ENCODE measurements around the gene TSPAN3. TPM values are rescaled to one million over a fixed set of nuclear protein-coding genes. Genes with fewer than 3 reads are reported as not detected.
A peak's percentile ranks its signal among the peaks of the same experiment; 100 is the strongest.

Gene TSPAN3
- total RNA-seq, 1 experiment from 2014 or later = 355 TPM

- no peak for DNase-seq (ENCODE audit: low read depth)
Measured at GRCh38 chr15:77033729-77034671, 36.9 kb downstream of the TSPAN3 start.

DNA sequence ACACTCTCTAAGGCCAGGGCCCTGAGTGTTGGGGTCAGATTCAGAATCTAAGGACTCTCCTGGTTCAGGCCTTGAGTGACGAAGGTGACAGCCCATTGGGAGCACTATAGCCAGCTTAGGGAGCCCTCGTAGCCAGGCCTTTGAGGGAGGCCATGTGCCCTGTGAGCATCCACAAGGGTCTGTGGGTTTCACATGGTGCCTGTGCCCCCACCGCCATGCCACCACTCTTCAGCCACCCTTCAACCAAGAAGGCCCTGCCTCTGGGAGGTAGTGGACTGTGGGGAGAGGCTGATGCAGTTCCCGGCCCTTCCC is 37.5 kb downstream of the TSPAN3 start:
- no peak for DNase-seq (ENCODE audit: low read depth)

DNA sequence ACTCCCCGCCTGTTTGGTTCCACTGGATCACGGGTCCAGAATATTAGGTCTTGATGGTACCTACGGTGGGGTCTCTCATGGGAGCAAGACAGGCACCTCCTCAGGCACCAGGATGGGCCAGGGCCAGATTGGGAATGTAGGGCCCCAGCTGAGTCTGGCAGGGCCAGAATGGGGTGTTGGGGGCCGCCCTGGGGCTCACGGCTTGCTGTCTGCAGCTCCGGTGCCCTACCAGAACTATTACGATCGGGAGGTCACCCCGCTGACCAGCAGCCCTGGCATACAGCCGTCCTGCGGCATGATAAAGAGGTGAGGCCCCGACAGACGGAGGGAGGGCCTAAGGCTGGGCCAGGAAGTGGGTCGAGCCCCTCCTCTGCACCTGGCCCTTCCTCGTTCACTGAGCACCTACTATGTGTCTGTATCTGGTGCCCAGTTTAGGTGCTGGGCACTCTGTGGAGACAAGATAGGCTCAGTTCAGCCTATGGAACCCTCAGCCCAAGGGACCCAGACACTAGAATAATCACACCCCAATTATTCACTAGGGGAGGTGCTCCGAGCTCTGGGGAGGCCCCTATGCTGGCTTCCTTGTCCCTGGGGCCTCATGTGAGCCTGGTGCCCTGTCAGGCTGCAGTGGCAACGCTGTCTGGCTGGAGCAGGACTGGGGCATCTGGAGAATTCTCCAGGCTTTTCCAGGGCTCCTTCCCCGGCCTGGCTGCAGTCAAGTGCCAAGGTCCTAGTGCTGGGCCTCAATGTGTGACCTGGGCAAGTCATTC is 38.1 kb downstream of the TSPAN3 start:
- no peak for DNase-seq (ENCODE audit: low read depth)

DNA sequence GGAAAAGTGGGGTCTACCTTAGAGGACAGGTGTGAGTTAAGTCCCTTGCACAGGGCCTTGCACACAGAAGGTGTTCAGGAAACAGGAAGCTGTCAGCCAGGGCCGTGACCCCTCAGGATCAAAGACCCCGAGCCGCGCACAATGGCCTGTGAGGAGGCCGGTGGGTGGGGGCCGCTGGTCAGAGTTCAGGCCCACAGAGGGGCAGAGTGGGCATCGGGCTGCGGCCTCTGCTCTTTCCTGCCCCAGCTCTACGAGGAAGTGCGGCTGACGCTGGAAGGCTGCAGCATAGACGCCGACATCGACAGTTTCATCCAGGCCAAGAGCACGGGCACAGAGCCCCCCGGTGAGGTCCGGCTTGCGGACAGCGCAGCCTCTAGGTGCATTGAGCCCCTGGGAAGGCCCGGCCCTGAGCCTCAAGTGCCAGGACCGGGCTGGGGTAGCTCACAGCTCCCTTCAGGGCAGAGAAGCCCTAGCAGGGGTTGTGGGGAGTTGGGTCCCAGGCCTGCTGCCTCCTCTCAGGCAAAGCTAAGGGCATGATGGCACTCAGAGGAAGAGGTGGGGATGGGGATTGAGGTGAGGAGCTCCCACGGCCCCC is 38.8 kb downstream of the TSPAN3 start:
- no peak for DNase-seq (ENCODE audit: low read depth)

DNA sequence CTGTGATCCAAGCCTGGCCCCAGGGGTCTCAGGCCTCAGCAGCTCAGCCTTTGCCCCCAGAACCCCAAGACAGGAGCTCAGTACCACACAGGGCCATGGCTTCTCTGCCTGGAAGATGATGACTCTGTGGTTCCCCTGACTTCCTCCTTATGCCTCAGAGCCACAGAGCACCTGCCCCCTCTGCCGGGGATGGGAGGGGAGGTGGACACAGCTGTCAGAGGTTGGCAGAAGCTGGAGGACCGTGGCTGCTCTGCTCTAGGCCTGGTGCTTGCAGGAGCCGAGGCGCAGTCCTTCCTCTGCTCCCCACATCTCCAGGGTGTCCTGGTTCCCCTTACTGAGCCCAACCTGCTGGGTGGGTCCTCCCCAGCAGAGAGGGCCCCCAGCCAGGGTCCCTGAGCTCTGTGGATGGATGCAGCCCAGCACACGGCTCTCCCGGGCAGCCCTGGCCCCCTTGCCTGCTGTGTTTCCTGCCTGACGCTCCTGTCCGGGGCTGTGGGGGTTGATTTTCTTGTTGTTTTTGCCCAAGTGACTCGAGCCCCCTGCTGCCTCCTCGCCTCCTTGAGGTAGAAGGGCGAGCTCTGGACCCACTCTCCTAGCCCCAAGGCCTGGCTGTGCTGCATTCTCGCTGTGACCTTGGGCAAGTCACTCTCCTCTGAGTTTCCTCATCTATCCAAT is 39.4 kb downstream of the TSPAN3 start:
- DNase-seq (ENCODE audit: low read depth) = peak; percentile 74

GRCh38 chr15:77030928-77031375 is 40.0 kb downstream of the TSPAN3 start:
- no peak for DNase-seq (ENCODE audit: low read depth)

GRCh38 chr15:77030048-77030927 is 40.6 kb downstream of the TSPAN3 start:
- DNase-seq (ENCODE audit: low read depth) = no peak

GRCh38 chr15:77029166-77030047 is 41.5 kb downstream of the TSPAN3 start:
- no peak for DNase-seq (ENCODE audit: low read depth)

DNA sequence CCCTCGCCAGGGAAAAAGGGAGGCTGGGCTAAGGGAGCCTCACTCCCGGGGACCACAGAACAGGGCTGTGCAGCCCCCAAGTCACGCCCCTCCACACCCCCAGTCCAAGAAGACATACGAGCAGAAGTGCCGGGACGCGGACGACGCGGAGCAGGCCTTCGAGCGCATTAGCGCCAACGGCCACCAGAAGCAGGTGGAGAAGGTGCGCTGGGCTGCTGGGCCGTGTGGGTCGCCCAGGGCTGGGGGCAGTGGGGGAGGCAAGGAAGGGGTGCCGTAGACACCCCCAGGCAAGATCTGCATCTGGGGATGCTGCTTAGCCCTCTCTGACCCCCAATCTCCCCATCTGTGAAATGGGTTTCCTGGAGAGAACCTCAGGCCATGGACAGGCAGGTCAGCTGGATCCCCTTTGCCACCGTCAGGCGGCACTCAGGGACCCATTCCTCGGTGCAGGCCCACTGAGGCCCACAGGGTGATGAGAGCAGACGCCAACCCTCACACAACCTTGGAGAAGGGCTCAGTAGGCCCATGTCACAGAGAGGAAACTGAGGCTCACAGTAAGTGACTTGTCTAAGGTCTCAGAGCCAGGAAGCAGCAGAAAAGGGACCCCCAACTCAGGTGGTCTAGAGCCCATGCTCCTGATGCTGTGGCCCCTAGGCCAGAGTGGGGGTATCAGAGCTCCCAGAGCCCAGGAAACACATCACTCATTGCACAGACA is 42.3 kb downstream of the TSPAN3 start:
- DNase-seq (ENCODE audit: low read depth) = no peak

DNA sequence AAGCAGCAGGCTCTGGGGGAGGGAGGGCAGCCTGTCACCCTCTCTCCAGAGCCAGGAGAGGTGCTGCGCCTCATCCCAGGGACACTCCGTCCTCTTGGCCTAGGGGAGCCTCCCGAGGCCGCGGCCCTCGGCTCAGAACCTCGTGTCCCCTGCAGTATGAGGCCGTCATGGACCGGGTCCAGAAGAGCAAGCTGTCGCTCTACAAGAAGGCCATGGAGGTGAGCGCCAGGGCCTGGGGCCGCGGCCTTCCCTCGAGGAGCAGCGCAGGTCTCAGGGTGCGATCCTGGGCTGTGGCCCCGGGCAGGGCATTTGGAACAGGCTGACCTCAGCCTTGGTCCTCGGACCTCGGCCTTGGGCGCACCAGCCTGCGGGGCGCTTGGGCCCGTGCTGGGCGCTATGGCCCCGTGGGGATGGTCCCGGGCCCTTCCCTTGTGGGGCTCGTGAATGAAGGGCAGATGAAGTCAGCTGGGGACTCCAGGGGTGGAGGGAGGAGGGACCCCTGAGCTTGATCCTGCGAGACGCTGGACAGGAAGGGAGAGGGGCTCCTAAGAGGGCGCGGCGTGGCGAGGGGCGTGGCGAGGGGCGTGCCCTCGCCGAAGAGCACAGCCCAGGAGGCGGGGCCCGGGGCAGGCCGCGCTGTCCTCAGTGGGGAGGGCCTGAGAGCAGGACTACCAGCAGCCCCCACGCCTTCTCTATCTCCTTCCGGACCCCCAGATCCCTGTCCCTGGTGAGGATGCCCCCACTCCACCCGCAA is 43.0 kb downstream of the TSPAN3 start:
- DNase-seq (ENCODE audit: low read depth) = no peak

DNA sequence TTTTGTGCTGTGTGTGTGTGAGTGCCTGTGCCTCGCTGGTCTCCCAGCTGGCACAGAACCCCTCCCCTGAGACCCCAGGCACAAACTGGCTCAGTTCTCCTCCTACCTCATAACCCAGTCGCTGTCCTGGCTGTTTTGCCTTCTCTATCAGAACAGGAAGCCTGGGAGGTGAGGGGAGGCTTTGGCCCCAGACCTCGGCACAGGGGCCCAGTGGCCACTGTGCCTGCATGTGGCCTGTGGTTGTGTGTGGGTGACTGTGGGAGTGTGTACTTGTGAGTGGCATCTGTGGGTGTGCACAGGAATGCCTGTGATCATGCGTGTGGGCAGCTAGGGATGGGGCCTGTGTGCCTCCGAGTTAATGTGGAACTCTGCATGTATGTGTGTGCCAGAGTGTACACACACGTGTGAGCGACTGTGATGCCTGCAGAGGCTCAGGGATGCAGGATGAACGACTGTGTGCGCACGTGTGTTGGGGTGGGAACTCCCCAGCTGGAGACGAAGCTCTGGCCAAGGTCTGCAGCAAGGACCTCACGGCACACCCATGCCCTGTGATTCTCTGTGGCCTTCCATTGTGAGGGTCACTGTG is 43.7 kb downstream of the TSPAN3 start:
- DNase-seq (ENCODE audit: low read depth) = no peak

DNA sequence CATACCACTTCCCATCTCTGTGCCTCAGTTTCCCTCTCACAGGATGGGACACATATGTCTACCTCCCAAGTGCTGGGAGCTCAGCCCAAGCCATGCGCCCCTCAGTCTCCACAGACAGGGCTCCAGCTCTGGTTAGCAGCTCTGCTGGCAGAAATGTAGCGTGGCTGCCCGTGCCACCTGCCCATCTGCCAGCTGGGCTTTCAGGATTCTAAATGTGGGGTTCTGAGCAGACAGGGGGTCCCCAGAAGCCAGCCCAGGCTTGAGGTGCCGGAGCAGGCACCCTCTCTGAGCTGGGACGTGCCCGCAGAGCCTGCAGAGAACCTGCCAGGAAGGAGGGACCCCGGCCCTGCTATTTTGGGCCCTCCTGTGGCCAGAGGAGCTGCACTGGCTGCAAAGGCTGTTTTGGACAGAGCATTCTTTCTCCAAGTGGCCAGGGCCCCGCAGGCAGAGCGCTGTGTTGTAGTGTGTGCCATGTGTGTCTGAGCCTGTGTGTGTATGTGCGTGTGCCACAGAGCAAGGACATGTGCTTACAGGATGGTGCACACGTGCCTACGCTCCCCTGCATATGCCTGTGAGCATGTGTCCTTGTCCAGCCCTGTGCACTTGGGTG is 44.3 kb downstream of the TSPAN3 start:
- no peak for DNase-seq (ENCODE audit: low read depth)

GRCh38 chr15:77025941-77026411 is 44.9 kb downstream of the TSPAN3 start:
- DNase-seq (ENCODE audit: low read depth) = no peak

DNA sequence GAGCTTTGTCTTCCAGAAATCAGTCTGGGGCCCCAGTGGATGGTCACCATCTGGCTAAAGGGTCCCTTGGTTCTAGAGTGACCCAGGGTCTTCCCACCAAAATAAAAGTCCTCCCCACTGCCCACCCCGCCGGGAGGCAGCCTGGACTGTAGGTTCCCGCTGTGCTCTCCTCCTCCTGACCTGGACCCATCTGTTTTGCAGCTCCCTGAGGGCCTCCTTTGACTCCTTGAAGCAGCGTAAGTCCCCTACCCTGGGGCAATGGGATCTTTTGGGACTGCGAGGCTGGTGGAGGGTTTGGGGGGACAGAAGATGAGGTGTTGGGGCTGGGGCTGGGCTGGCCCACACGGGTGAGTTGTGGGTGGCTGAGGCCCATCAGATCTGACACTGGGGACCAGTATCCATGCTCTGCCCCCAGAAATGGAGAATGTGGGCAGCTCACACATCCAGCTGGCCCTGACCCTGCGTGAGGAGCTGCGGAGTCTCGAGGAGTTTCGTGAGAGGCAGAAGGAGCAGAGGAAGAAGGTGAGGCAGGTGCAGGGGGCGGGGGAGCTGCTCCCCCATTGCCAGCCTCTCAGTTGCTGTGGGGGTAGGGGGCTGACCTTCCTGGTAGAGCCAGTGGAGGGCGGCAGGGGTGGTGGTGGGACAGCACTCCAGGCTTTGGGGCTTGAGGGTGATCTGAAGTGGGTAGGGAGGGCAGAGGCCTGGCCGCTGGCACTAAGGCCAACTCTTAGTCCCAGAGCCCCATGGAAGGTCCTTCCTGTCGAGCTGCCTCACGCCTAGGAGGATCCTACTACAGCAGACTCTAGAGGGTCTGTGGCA is 45.6 kb downstream of the TSPAN3 start:
- no peak for DNase-seq (ENCODE audit: low read depth)

DNA sequence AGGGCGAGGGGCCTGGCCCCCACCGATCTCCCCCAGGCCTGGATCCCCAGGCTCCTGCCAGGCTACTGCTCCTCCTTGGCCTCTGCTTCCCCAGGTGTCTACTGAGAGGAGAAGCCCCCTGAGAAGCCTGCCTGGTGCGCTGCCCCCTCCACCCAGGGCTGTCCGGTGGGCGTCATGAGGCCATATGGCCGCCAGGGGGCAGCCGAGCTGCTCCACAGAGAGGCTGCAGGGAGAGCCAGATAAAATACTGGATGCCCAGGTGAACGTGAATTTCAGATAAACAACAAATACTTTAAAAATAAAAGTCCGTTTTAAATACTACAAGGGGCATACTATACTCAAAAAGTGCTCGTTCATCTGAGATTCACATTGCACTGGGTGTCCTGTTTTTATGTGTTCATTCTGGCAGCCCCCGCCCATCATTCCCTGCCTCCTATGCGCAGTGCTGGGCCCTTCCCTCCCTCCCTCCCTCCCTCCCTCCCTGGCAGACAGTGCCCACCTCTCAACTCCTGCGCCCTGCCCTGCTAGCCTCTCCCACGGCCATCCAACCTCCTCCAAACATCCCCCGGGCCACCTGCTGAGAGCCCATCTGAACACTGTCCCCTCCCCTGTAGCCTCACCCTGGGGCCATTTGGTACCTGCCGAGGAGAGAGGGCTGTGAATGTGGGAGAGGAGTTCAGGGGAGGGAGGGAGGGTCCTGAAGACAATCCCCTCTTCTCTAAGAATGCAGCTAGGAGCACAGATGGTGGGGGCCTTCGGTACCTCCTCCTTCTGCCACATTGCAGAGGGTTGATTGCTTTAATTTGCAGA is 46.4 kb downstream of the TSPAN3 start:
- DNase-seq (ENCODE audit: low read depth) = no peak
